Keratinocyte (primary cell): ENCODE results near the gene NFATC2.

Source experiments
- CTCF ChIP-seq, 3 experiments: IDR thresholded peaks in 1 of 3; conservative IDR thresholded peaks in 1 of 3; optimal IDR thresholded peaks in 1 of 3; 2 replicates in 2 of 3; 3 replicates in 1 of 3; pipeline versions ENCODE3 to v1.5.1; 2011; ENCODE audit warnings: low read length in 3 of 3, mild to moderate bottlenecking in 3 of 3, moderate library complexity in 2 of 3, control low read depth in 1 of 3, inconsistent platforms in 1 of 3; ENCODE audit not compliant: insufficient read depth in 2 of 3; ENCODE audit errors: extremely low read depth in 1 of 3
- EZH2 ChIP-seq: IDR thresholded peaks from one replicate; pipeline ENCODE4 v1.6.1; 2012; ENCODE audit warnings: inconsistent platforms, mild to moderate bottlenecking, low read length, moderate library complexity

GRCh38 chr20:51470907-51471411 is 71.6 kb downstream of the NFATC2 start:
- TF ChIP-seq CTCF (optimal IDR thresholded peaks at IDR 0.05 in 1 of 3, IDR thresholded peaks at IDR 0.05 in 1 of 3, conservative IDR thresholded peaks at IDR 0.05 in 1 of 3; ENCODE audit: extremely low read depth in 1 of 3, insufficient read depth in 2 of 3, low read length in 3 of 3) (no peak), EZH2 (no peak)
